Measurements from ENCODE around the gene SNX1.

DNA sequence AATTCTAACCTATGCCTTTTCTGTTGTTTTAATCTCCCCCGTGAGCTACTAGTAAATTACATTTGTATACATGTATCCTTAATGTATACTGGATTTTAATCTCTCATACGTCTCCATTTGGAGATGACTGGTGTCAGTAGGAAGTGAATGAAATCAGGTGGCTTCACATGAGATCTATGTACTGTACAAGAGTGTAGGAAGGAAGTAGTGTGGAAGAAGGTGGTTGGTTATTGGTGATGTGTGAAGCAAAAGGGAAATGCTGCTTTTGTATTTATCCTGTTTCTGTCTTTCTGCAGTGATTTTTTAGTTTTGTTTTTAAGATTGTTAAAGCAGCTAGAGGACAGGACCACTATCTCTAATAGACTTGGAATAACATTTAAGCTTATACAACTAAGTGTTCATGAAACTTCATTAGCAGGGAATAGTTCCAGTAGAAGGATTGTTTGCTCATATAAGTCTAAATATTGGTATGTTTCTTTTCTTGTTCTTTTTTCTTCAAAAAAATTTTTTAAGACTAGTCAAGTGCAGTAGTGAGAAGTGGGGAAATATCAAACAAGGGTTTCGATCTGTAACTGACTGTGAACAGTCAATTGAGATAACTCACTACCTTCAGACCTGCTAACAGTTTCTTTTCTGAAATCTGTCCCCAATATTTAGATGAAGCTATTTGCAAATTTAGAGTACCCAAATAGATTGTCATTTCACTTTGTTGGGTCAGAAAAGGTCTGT, 15.3 kb downstream of the SNX1 start:
- TF ChIP-seq POLR2A (IDR thresholded peaks at IDR 0.05; ENCODE audit: low read depth, low read length) (no peak), POLR2AphosphoS5 (IDR thresholded peaks at IDR 0.05; ENCODE audit: low read depth, low read length) (no peak)

All from GM12892 (cell line).